Neural cell (in vitro differentiated cells): ENCODE results near the gene CFAP61.

Source experiments
- RAD21 ChIP-seq: fragments of 450-650 bp; conservative IDR thresholded peaks from 2 replicates; pipeline ENCODE4 v1.6.1; 2014; ENCODE audit warnings: antibody characterized with exemption, mild to moderate bottlenecking, moderate library complexity
- TF ChIP-seq, protein P1 (sequence below): fragments of 450-650 bp; IDR thresholded peaks from 2 replicates; pipeline ENCODE4 v1.5.1; 2014; ENCODE audit warnings: antibody characterized with exemption, mild to moderate bottlenecking, moderate library complexity; ENCODE audit not compliant: poor library complexity, severe bottlenecking

DNA sequence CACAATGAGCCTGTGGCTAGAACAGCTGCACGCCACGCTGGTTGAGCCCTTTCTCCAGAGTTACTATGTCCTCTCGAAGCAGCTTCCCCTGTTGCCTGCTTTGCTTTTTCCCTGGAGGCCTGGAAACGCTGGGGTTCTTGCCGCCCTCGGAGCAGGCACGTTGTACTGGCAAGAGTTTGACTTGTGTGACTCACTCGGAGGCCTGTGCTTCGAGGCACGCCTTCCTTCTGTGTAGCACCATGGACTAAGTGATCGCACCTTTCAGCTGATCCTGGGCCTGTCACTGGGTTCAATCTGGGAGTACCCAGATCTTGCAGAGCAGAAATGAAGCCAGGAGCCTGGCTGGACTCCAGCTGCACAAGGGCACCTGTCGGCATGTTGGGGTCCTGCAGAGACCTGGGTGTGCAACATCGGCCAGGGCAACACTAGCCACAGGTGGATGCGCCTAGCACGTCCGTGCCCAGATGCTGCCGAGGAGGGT is 320.8 kb downstream of the CFAP61 start:
- TF ChIP-seq, protein P1, sequence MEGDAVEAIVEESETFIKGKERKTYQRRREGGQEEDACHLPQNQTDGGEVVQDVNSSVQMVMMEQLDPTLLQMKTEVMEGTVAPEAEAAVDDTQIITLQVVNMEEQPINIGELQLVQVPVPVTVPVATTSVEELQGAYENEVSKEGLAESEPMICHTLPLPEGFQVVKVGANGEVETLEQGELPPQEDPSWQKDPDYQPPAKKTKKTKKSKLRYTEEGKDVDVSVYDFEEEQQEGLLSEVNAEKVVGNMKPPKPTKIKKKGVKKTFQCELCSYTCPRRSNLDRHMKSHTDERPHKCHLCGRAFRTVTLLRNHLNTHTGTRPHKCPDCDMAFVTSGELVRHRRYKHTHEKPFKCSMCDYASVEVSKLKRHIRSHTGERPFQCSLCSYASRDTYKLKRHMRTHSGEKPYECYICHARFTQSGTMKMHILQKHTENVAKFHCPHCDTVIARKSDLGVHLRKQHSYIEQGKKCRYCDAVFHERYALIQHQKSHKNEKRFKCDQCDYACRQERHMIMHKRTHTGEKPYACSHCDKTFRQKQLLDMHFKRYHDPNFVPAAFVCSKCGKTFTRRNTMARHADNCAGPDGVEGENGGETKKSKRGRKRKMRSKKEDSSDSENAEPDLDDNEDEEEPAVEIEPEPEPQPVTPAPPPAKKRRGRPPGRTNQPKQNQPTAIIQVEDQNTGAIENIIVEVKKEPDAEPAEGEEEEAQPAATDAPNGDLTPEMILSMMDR = no peak
- no peak for TF ChIP-seq RAD21
